SKM-1 (cell line): Measurements from ENCODE around the gene PFDN1.

Experiments used
- DNase-seq: peaks from one replicate; lab custom pipeline; 2025; ENCODE audit not compliant: unreplicated experiment; lab: John Stamatoyannopoulos, UW

The PFDN1 gene

GRCh38 chr5:140240987-140241706, 61.8 kb downstream of the PFDN1 start:
- DNase-seq = no peak

GRCh38 chr5:140239939-140240700, 62.8 kb downstream of the PFDN1 start:
- peak; percentile 35 for DNase-seq

- no peak for DNase-seq
Measured at GRCh38 chr5:140239461-140239860, 63.4 kb downstream of the PFDN1 start.

- no peak for DNase-seq
Measured at GRCh38 chr5:140238756-140239155, 64.1 kb downstream of the PFDN1 start.

GRCh38 chr5:140236891-140237598, 65.9 kb downstream of the PFDN1 start:
- no peak for DNase-seq

- peak; percentile 42 for DNase-seq
Measured at GRCh38 chr5:140235791-140236551, 66.9 kb downstream of the PFDN1 start.

GRCh38 chr5:140234377-140234989, 68.4 kb downstream of the PFDN1 start:
- DNase-seq = no peak

GRCh38 chr5:140232731-140233130, 70.2 kb downstream of the PFDN1 start:
- no peak for DNase-seq

GRCh38 chr5:140230373-140230772, 72.5 kb downstream of the PFDN1 start:
- DNase-seq = no peak

GRCh38 chr5:140228364-140228837, 74.5 kb downstream of the PFDN1 start:
- no peak for DNase-seq

GRCh38 chr5:140227046-140227445, 75.9 kb downstream of the PFDN1 start:
- no peak for DNase-seq

GRCh38 chr5:140225396-140225795, 77.5 kb downstream of the PFDN1 start:
- DNase-seq = no peak

GRCh38 chr5:140224658-140225057, 78.2 kb downstream of the PFDN1 start:
- DNase-seq = no peak

GRCh38 chr5:140223567-140223966, 79.3 kb downstream of the PFDN1 start:
- no peak for DNase-seq

GRCh38 chr5:140222416-140222815, 80.5 kb downstream of the PFDN1 start:
- DNase-seq = no peak

- no peak for DNase-seq
Measured at GRCh38 chr5:140221697-140222223, 81.1 kb downstream of the PFDN1 start.

GRCh38 chr5:140220698-140221064, 82.2 kb downstream of the PFDN1 start:
- DNase-seq = no peak

GRCh38 chr5:140220032-140220697, 82.7 kb downstream of the PFDN1 start:
- no peak for DNase-seq

GRCh38 chr5:140219068-140219991, 83.6 kb downstream of the PFDN1 start:
- DNase-seq = no peak
